OCI-LY3 (cell line): ENCODE results near the gene KCNJ4.
"Not testable (repeated sequence)": the region's sequence is repeated elsewhere in the genome, so short reads cannot be mapped to it uniquely, and the experiment has no call there.

Source experiments
- H2AFZ ChIP-seq: fragments of 200-600, 300-600 bp; shearing (Covaris generic); 2 replicates; pipeline ENCODE4 v1.6.0; 2014; ENCODE audit warnings: antibody characterized with exemption, low read depth, low read length
- H3K27ac ChIP-seq: fragments of 200-600, 300-600 bp; sonication (generic); 2 replicates; pipeline ENCODE4 v1.5.1; 2014; ENCODE audit warnings: mild to moderate bottlenecking, low read length, moderate library complexity, mixed read lengths
- H3K27me3 ChIP-seq: fragments of 200-600, 300-600 bp; sonication (generic); 2 replicates; pipeline ENCODE4 v1.6.1; 2014; ENCODE audit warnings: low read depth, low read length, mixed read lengths
- H3K36me3 ChIP-seq: fragments of 200-600, 300-600 bp; sonication (generic); replicated peaks from 2 replicates; pipeline ENCODE3; 2014; ENCODE audit warnings: low read depth, low read length, mixed read lengths
- H3K4me1 ChIP-seq: fragments of 300-600, 200-600 bp; sonication (generic); 2 replicates; pipeline ENCODE4 v1.6.1; 2014; ENCODE audit warnings: low read length, mixed read lengths
- H3K4me2 ChIP-seq: fragments of 200-600, 300-600 bp; sonication (generic); 2 replicates; pipeline ENCODE4 v1.6.1; 2014; ENCODE audit warnings: low read length, mixed read lengths
- H3K4me3 ChIP-seq: fragments of 300-600, 200-600 bp; sonication (generic); 2 replicates; pipeline ENCODE4 v1.5.1; 2014; ENCODE audit warnings: antibody characterized with exemption, mild to moderate bottlenecking, low read length, moderate library complexity
- H3K79me2 ChIP-seq: fragments of 300-600, 200-600 bp; shearing (Covaris generic); 2 replicates; pipeline ENCODE4 v1.6.1; 2014; ENCODE audit warnings: mild to moderate bottlenecking, low read length, mixed read lengths
- H3K9ac ChIP-seq: fragments of 300-600, 200-600 bp; shearing (Covaris generic); 2 replicates; pipeline ENCODE4 v1.6.0; 2014; ENCODE audit warnings: mild to moderate bottlenecking, low read length, moderate library complexity
- H3K9me3 ChIP-seq: fragments of 200-600, 300-600 bp; shearing (Covaris generic); 2 replicates; pipeline ENCODE4 v1.6.1; 2014; ENCODE audit warnings: low read length, mixed read lengths; ENCODE audit not compliant: insufficient read depth
- H4K20me1 ChIP-seq: fragments of 200-600, 300-600 bp; sonication (generic); 2 replicates; pipeline ENCODE4 v1.6.1; 2016; ENCODE audit warnings: low read length, mixed read lengths; ENCODE audit not compliant: insufficient read depth
- CTCF ChIP-seq: fragments of 200-600, 300-600 bp; sonication (generic); IDR thresholded peaks from 2 replicates; pipeline ENCODE4 v1.5.1; 2014; ENCODE audit warnings: antibody characterized with exemption, low read length, low read depth
- EZH2phosphoT487 ChIP-seq: fragments of 200-600 bp; shearing (Covaris generic); IDR thresholded peaks from 2 replicates; pipeline ENCODE4 v1.6.1; 2018; ENCODE audit warnings: antibody characterized with exemption, mixed run types, low read depth

The KCNJ4 gene

GRCh38 chr22:38412435-38413084, 42.4 kb downstream of the KCNJ4 start:
- Histone ChIP-seq H2AFZ (no peak overlapping the region), H3K36me3 (no peaks in the 10 kb centered on the region), H4K20me1 (no peaks in the 10 kb centered on the region), H3K4me3 (no peak overlapping the region), H3K27ac (no peak overlapping the region), H3K27me3 (no peaks in the 10 kb centered on the region), H3K4me1 (no peaks in the 10 kb centered on the region), H3K9me3 (no peaks in the 10 kb centered on the region), H3K79me2 (no peaks in the 10 kb centered on the region), H3K9ac (no peak overlapping the region), H3K4me2 (no peak overlapping the region)
- TF ChIP-seq CTCF (peak; percentile 62), EZH2phosphoT487 (no peak)

GRCh38 chr22:38411016-38411415, 44.0 kb downstream of the KCNJ4 start:
- TF ChIP-seq EZH2phosphoT487: no peak
- no peak for TF ChIP-seq CTCF
- Histone ChIP-seq H3K27me3 (no peaks in the 10 kb centered on the region), H3K4me1 (no peaks in the 10 kb centered on the region), H3K4me3 (no peak overlapping the region), H4K20me1 (no peaks in the 10 kb centered on the region), H2AFZ (no peak overlapping the region), H3K79me2 (no peaks in the 10 kb centered on the region), H3K4me2 (no peak overlapping the region), H3K36me3 (no peaks in the 10 kb centered on the region), H3K27ac (no peak overlapping the region), H3K9me3 (no peaks in the 10 kb centered on the region), H3K9ac (no peak overlapping the region)

GRCh38 chr22:38409916-38410315, 45.1 kb downstream of the KCNJ4 start:
- not testable (repeated sequence) for H3K79me2 ChIP-seq, H3K9ac ChIP-seq, H3K27me3 ChIP-seq, H3K9me3 ChIP-seq, H2AFZ ChIP-seq, H3K27ac ChIP-seq, H3K4me1 ChIP-seq, H4K20me1 ChIP-seq, H3K4me3 ChIP-seq, H3K4me2 ChIP-seq, H3K36me3 ChIP-seq

GRCh38 chr22:38406617-38407016, 48.4 kb downstream of the KCNJ4 start:
- Histone ChIP-seq H3K4me2 (no peak overlapping the region), H3K9ac (no peak overlapping the region), H2AFZ (no peak overlapping the region), H3K9me3 (no peaks in the 10 kb centered on the region), H3K36me3 (no peaks in the 10 kb centered on the region), H4K20me1 (no peaks in the 10 kb centered on the region), H3K79me2 (no peaks in the 10 kb centered on the region), H3K27ac (no peak overlapping the region), H3K4me3 (no peak overlapping the region), H3K27me3 (0 out of 2 replicates have a peak, but pooled peaks cover 4% of the 10 kb centered on the region), H3K4me1 (peaks cover 6% of the 10 kb centered on the region; the same call in 1 of the 2 replicates)
- TF ChIP-seq EZH2phosphoT487 (no peak), CTCF (no peak)
